Activated naive CD4-positive, alpha-beta T cell treated with anti-CD3 and anti-CD28 coated beads, Interleukin-2, amount 50 U/mL, for 72 hours (primary cell): Measurements from ENCODE around the gene TTC28. TPM values are rescaled to one million over a fixed set of nuclear protein-coding genes. Genes with fewer than 3 reads are reported as not detected.
A peak's percentile ranks its signal among the peaks of the same experiment; 100 is the strongest.
"Not testable (repeated sequence)": the region's sequence is repeated elsewhere in the genome, so short reads cannot be mapped to it uniquely, and the experiment has no call there.

ENCODE experiments used
- ATAC-seq, 2 donors: fragments of 150-1000 bp; cut with Tn5 transposase; 2 replicates each; pipeline ENCODE4 v1.10.0; 2021; ENCODE audit warnings: mild to moderate bottlenecking in 2 of 2, moderate library complexity in 2 of 2
- DNase-seq, 2 donors: peaks; one replicate each; pipeline ENCODE4 v3.0.0; 2021 to 2022; ENCODE audit warnings: low spot score in 2 of 2
- H3K27ac Mint-ChIP-seq, 2 donors: one replicate each; pipeline ENCODE4 v1.8.0; 2022; ENCODE audit warnings: mild to moderate bottlenecking in 2 of 2, mixed read lengths in 2 of 2
- H3K36me3 Mint-ChIP-seq, 2 donors: one replicate each; pipeline ENCODE4 v1.8.0; 2022; ENCODE audit warnings: mixed read lengths in 2 of 2
- H3K9me3 Mint-ChIP-seq, 2 donors: one replicate each; pipeline ENCODE4 v1.8.0; 2022; ENCODE audit warnings: mixed read lengths in 2 of 2
- total RNA-seq, 2 donors: library from RNA; stranded (reverse); gene quantifications; one replicate each; pipeline ENCODE4 v1.2.3, GENCODE V29; 2022

Gene TTC28
- 1 to 10 TPM in 1 of 2 donors, under 1 TPM in 1; 0.66 to 8.5 TPM for total RNA-seq

DNA sequence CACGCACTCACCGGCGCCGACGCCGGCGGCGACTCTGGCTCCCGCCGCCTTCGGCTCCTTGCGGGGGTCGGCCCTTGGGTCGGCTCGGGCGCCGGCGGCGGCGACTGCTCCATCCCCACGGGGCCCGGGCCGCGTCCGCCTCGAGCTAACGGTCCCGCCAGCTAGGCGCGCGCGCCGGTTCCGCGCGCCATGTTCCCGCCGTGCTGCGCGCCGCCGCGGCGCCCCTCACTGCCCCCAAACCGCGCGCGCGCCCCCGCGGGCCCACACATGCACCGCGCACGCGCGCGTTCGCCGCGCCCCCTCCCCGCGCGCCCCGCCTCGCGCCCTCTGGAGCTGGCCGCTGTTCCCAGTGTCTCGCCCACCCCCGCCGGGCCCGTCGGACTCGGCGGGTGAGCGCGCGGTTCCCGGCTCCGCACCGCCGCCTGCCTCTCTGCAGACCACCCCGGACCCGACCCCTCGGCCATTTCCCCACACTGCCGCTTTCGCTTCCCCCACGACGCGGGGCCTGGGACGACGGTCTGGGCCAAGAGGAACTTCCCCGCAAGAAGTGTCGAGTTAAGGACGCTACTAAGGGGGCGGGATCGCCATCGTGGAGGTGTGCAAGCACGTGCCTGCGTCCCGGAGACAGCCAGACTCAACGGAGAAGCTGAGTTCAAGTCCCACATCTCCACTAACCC lies at the start of gene TTC28:
TTC28 (minus strand) TSS at position 230 of the 677 bp plus-strand sequence; CDS start at position 113, 117 bp downstream.
- not testable (repeated sequence) for H3K9me3 Mint-ChIP-seq, ATAC-seq, H3K27ac Mint-ChIP-seq, H3K36me3 Mint-ChIP-seq
- DNase-seq = peak in 1 of 2 donors; percentile 13

DNA sequence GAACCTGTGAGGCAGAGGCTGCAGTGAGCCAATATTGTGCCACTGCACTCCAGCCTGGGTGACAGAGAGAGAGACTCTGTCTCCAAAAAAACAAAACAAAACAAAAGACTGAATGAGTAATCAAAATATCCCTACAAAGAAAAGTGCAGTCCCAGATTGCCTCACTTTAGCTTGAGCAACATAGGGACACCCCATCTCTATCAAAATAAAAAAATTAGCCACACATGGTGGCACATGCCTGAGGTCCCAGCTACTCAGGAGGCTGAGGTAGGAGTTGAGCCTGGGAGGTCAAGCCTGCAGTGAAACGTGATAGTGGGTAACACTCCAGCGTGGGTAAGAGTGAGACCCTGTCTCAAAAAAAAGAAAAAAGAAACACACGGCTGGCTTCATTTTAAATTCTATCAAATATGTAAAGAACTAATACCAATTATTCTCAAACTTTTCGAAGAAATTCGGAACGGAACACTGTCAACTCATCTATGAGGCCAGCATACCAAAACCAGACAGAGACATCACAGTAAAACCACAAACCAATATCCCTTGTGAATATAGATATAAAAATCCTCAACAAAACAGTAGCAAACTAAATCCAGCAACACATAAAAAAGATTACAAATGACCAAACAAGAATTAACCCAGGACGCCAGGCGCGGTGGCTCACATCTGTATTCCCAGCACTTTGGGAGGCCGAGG lies 49.1 kb upstream of the TTC28 start:
- Mint-ChIP-seq H3K36me3 (peaks cover 5 to 14% of the 10 kb centered on the region in 2 donors), H3K27ac (no peak overlapping the region), H3K9me3 (no peaks in the 10 kb centered on the region)
- ATAC-seq = no peak
- no peak for DNase-seq

- Mint-ChIP-seq H3K27ac (no peak overlapping the region), H3K36me3 (peaks cover 1 to 17% of the 10 kb centered on the region in 2 donors), H3K9me3 (no peaks in the 10 kb centered on the region)
- ATAC-seq = no peak
- DNase-seq = no peak
Observed at GRCh38 chr22:28728002-28728401, 48.4 kb upstream of the TTC28 start.

- H3K9me3 Mint-ChIP-seq = no peaks in the 10 kb centered on the region
- ATAC-seq (no peak), DNase-seq (no peak)
- peaks cover 0 to 21% of the 10 kb centered on the region in 2 donors for H3K36me3 Mint-ChIP-seq
- H3K27ac Mint-ChIP-seq = no peak overlapping the region
Observed at GRCh38 chr22:28718044-28718443, 38.4 kb upstream of the TTC28 start.

GRCh38 chr22:28716686-28717085 lies 37.0 kb upstream of the TTC28 start:
- Mint-ChIP-seq H3K36me3 (peaks cover 0 to 21% of the 10 kb centered on the region in 2 donors), H3K27ac (no peak overlapping the region)
- no peak for ATAC-seq

DNA sequence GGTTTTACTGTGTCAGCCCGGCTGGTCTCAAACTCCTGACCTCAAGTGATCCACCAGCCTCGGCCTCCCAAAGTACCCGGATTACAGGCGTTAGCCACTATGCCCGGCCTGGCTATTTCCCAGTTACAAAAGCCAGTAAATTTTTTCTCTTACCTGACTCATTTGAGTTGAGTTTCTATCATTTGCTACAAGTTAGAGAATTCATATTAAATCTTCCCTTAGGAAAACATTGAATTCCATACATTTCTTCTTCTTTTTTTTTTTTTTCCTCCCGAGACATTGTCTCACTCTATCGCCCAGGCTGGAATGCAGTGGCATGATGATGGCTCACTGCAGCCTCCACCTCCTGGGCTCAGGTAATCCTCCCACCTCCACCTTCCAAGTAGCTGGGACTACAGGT lies 36.0 kb upstream of the TTC28 start:
- ATAC-seq (no peak), DNase-seq (no peak)
- H3K27ac Mint-ChIP-seq = no peak overlapping the region
- no peaks in the 10 kb centered on the region for H3K9me3 Mint-ChIP-seq
- peaks cover 0 to 21% of the 10 kb centered on the region in 2 donors for H3K36me3 Mint-ChIP-seq

More at GRCh38 chr22:28716686-28717085, 37.0 kb upstream of the TTC28 start:
- DNase-seq = no peak
- H3K9me3 Mint-ChIP-seq = no peaks in the 10 kb centered on the region

DNA sequence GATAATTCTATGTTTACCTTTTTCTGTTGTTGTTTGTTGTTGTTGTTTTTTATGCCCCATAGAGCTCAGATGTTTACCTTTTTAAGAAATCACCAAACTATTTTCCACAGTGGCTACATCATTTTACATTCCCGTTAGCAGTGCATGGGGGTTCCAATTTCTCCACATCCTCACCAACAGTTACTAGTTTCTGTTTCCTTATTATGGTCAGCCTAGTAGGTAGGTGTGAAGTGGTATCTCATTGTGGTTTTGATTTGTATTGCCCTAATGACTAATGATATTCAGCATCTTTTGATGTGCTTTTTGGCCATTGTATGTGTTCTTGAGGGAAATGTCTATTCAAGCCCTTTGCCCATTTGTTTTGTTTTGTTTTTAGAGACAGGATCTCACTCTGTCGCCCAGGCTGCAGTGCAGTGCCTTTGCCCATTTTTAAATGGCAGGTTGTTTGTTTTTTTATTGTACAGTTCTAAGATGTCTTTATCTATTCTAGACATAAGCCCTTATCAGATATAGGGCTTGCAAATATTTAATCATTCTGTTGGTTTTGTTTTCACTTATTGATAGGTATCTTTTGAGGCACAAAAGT lies 34.5 kb upstream of the TTC28 start:
- DNase-seq = no peak
- ATAC-seq = peak; percentile 64 to 87
- Mint-ChIP-seq H3K36me3 (peaks cover 0 to 22% of the 10 kb centered on the region in 2 donors), H3K27ac (no peak overlapping the region), H3K9me3 (no peaks in the 10 kb centered on the region)

DNA sequence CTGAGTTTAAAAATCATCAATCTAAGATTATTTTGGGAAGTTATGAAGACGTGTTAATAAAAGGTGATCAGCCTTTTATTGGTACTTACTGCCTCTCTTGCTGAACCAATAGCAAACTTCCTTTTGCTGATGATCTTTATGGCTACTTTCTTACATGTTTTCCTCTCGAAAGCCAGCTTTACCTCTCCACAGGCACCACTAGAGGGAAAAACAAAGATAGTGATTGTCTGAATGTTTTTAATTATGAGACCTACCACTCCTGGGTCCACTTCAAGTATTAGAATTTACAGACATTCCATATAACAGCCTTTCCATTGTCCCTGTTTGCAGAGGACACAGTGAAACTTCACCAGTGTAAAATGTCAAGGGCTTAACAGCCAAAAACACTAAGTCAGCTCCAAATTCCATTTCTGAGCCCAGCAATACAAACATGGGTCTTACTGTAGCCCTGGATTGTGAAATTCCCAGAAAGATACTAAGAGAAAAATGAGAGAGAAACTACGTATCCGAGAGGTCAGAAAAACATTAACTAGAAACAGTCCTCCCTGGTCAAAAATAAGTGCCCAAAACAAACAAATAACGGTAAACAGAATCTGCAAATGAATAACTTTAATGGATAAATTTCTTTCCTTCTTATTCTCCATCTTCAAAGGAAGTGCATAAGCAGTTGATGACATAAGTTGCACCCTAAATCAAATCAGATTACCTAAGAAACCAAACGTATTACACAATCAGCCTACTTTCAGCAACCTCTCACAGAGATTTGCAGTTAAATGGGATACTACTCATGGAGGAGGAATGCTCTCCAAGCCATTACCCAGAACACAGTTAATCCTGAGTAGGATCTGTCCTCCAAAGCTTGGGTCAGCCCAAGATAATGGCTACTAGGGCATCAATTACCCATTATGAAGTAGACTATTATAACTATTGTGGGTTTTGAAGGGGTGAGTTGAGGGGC lies 32.5 kb upstream of the TTC28 start:
- DNase-seq (no peak), ATAC-seq (no peak)
- peaks cover 5 to 32% of the 10 kb centered on the region in 2 donors for H3K36me3 Mint-ChIP-seq
- H3K27ac Mint-ChIP-seq = no peak overlapping the region
- H3K9me3 Mint-ChIP-seq = no peaks in the 10 kb centered on the region

- peaks cover 5 to 36% of the 10 kb centered on the region in 2 donors for H3K36me3 Mint-ChIP-seq
- H3K9me3 Mint-ChIP-seq = no peaks in the 10 kb centered on the region
- no peak for ATAC-seq
- DNase-seq = no peak
- H3K27ac Mint-ChIP-seq = no peak overlapping the region
Observed at GRCh38 chr22:28711341-28711740, 31.7 kb upstream of the TTC28 start.

- H3K9me3 Mint-ChIP-seq = no peaks in the 10 kb centered on the region
- no peak for ATAC-seq
- DNase-seq = no peak
- H3K36me3 Mint-ChIP-seq = peaks cover 5 to 36% of the 10 kb centered on the region in 2 donors
- H3K27ac Mint-ChIP-seq = no peak overlapping the region
Observed at GRCh38 chr22:28710576-28711191, 31.0 kb upstream of the TTC28 start.

DNA sequence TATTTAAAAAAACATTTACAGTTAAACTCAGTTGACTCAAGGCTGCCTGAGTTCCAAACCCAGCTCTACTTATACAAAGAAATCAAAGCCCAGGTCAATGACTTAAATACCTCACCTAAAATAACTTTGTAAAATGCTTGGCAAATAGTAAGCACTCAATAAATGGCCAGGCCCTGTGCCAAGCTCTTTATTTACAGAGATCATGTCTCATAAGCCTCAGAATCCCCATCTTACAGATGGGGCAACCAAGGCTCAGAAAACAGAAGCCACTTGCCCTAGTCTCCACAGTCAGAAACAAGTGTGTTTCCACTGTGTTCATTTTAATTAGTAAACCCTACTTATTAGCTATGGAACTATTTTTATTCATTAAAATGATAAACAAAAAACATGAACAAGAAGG lies 30.5 kb upstream of the TTC28 start:
- Mint-ChIP-seq H3K27ac (no peak overlapping the region), H3K36me3 (peaks cover 5 to 36% of the 10 kb centered on the region in 2 donors), H3K9me3 (no peaks in the 10 kb centered on the region)
- ATAC-seq (no peak), DNase-seq (no peak)

GRCh38 chr22:28706845-28707244 lies 27.2 kb upstream of the TTC28 start:
- ATAC-seq (no peak), DNase-seq (no peak)
- H3K9me3 Mint-ChIP-seq = no peaks in the 10 kb centered on the region
- no peak overlapping the region for H3K27ac Mint-ChIP-seq
- H3K36me3 Mint-ChIP-seq = peaks cover 8 to 21% of the 10 kb centered on the region in 2 donors

- DNase-seq (no peak), ATAC-seq (no peak)
- Mint-ChIP-seq H3K9me3 (no peaks in the 10 kb centered on the region), H3K27ac (no peak overlapping the region), H3K36me3 (peaks cover 13 to 23% of the 10 kb centered on the region in 2 donors)
Observed at GRCh38 chr22:28703436-28703835, 23.8 kb upstream of the TTC28 start.

DNA sequence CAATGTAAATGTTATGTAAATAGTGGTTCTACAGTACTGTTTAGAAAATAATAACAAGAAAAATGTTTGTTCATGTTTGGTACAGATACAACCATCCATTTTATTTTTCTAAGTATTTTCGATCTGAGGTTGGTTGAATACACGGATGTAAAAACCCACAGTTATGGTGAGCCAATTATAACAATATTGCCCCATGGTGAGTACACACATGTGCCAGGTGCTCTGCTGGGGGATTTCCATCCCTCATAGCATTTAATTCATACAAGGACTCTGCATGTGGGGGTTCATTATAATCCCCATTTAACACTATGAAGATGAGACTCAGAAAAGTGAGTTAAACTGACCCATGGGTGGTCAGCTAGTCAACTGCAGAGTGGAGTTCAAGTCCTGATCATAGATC lies 23.3 kb upstream of the TTC28 start:
- ATAC-seq (no peak), DNase-seq (no peak)
- peaks cover 10 to 19% of the 10 kb centered on the region in 2 donors for H3K36me3 Mint-ChIP-seq
- no peak overlapping the region for H3K27ac Mint-ChIP-seq
- no peaks in the 10 kb centered on the region for H3K9me3 Mint-ChIP-seq

GRCh38 chr22:28693041-28693760 lies 13.6 kb upstream of the TTC28 start:
- not testable (repeated sequence) for H3K27ac Mint-ChIP-seq, ATAC-seq, H3K9me3 Mint-ChIP-seq, DNase-seq
- H3K36me3 Mint-ChIP-seq = peaks cover 16 to 23% of the 10 kb centered on the region in 2 donors
